Activated CD4-positive, alpha-beta T cell treated with anti-CD3 and anti-CD28 coated beads, Interleukin-2, amount 50 U/mL, for 1 hour (primary cell): ENCODE measurements around the gene HTATSF1.

Experiments used
- DNase-seq: peaks from one replicate; pipeline ENCODE4 v3.0.0-alpha.2; 2020

The HTATSF1 gene

DNA sequence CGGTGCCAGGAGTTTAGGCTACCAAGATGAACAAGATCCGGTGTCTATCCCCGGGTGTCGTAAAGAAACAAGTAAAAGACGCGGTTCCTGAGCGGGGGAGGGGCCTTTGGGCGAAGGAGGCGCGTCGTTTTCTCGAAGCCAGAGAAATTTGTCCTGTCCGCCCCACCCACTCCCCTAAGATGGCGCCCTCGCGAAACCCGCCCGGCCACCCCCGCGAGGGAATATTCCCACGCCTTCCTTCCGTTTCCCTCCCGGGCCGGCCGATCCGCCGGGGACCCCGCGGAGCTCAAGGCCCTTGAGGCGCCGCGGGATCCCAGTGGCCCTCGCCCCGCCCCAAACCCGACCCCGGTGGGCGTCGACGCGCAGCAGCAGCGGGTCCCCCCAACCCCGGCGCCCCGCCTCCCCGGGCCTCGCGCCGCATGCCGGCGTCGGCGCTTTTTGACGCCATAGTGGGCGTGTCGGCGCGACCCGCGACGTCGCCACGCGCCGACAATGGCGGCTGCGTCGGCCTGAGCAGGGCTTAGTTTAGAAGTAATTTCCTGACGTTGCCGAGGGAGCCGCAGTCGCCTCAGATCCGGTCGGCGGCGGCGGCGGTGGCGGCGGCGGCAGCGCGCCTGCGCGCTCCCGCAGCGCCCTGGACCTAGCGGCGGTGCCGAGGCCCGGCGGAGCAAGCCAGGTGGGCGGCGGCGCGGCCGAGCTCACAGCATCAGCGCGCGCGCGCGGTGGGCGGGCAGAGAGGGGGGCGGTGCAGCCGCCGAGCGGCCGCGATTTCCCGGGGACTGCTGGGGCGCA lies 432 bp upstream of the HTATSF1 start:
- DNase-seq, result peak; percentile 82

DNA sequence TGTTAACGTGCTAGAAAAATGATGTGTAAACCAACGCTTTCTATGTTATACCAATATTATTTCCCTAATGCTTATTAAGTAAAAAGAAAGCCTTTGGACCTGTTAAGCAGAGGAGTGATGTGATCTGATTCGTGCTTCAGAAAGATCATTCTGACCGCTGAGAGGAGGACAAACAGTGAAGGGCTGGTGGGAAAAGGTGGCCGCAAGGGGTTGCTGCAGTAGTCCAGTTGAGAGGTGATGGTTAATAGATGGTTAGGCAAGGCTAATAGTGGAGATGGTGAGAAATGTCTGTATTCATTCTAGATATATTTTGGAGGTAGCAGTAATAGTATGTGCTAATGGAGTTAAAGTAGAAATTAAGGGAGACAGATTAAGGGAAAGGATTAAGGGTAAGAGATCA lies 21.7 kb downstream of the HTATSF1 start:
- DNase-seq, result no peak

GRCh38 chrX:136523770-136524169 lies 26.4 kb downstream of the HTATSF1 start:
- DNase-seq, result no peak

- no peak for DNase-seq
These were observed 28.6 kb downstream of the HTATSF1 start for GRCh38 chrX:136525738-136526606.

DNA sequence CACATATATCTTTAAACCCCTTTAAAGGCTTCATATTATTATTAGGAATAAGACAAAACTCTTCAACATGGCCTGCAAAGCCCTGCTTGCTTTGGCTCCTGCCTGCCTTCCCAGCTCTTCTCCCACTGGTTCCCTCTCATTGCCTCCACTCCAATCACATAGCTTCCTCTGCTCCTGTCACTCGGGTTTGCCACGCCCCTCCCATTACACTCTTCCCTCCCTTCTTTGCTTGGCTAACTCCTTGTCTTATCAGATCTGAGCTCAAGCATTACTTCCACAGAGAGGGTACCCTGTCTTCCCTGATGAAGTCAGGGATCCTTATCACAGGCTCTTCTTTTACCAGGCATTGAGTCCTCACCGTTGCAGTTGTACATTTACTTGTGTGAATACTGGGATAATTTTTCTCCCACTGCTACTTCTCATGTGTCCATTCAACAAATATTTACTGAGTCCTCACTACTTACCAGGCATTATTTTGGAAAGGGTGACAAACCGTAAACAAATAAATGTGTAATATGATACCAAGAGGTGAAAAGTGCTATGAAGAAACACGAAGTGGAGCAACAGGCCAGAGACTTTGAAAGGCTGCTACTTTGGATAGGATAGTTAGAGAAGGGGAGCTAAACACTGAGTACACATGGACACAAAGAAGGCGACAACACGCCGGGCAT lies 31.4 kb downstream of the HTATSF1 start:
- no peak for DNase-seq

DNA sequence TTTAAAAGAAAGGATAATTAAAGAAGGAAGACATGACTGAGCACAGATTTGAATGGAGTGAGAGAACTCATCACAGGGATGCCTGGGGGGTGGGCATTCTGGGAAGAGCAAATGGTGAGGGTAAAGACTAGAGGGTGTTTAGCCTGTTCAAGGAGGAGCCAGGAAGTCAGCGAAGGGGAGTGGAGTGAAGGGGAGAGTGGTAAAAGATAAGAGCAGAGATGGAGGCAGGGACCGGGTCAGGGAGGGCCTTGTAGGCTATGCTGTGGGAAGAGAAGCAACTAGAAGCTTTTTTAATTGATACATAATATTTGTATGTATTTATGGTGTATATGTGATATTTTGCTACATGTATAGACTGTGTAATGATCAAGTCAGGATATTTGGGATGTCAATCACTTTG lies 32.4 kb downstream of the HTATSF1 start:
- DNase-seq, result no peak

GRCh38 chrX:136531951-136532350 lies 34.6 kb downstream of the HTATSF1 start, which contains the start of gene VGLL1:
VGLL1 (plus strand) TSS chrX:136532215; CDS start chrX:136536021, 3,806 bp downstream.
- DNase-seq, result no peak

- DNase-seq, result no peak
These were observed 36.7 kb downstream of the HTATSF1 start for GRCh38 chrX:136534131-136534530.

DNA sequence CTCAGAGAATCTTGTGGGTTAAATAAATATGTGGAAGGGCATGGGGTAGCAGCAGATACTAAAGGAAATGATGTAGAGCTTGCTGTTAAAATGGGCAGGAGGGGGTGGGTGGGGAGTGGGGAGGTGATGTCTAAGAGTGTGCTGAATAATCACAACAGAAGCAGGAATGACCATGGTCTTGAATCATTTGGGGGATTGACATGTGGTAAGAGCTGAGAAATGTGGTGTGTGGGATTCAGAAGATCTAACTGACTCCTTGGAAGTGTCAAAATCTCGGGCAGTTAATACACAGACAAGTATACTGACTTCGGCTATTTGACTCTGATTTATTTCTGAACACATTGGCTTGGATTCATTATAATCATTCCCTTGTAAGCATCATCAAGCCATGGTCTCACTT lies 41.4 kb downstream of the HTATSF1 start:
- no peak for DNase-seq

DNA sequence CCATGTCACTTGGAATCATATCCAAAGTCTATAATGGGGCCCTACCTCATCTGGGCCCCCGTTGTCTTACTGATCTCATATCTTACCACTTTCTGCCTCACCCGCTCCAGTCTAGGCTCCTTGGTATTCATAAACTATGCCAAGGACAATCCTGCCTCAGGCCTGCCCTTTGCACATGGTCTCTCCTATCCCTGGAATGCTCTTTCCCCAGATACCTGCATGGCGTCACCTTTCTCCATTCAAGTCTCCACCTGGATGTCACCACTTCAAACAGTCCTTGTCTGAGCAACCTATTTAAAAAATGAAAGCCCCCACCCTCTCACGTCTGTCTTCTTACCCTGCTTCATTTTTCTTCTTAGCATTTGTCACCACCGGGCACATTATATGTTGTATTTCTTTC lies 42.8 kb downstream of the HTATSF1 start:
- DNase-seq, result no peak

DNA sequence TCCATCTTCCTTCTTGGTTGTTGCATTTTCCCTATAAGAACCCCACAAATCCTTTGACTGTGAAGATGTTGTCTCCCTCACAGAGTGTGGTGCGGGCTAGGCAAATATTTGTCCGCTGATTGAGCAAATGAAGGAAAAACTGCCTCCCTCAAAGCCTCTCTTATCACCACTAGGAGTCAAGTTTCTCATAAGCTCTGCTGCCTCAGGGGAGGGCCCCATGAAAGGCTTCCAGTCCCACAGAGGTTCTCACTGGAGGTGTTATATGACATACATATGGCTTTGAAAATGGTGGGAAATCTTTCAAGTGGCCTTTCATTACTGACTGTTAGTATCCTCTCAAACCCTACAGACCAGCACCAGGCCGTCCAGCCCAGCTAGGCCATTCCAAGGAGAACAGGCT lies 43.9 kb downstream of the HTATSF1 start:
- DNase-seq, result no peak

DNA sequence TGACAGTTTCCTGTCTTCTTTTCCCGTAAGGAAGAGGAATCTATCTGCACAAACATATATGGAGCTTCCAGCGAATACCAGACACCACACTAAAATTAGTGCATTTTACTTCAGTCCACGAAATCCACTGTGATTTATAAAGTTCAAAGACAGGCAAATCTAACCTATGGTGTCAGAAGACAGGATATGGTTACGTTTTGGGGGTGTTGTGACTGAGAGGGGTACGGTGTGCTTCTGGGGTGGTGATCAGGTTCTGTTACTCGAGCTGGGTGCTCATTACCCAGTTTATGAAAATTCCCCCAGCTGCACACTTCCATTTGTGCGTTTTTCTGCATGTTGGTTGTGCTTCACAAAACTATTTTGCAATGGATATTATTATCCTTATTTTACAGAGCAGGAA lies 44.9 kb downstream of the HTATSF1 start:
- no peak for DNase-seq

DNA sequence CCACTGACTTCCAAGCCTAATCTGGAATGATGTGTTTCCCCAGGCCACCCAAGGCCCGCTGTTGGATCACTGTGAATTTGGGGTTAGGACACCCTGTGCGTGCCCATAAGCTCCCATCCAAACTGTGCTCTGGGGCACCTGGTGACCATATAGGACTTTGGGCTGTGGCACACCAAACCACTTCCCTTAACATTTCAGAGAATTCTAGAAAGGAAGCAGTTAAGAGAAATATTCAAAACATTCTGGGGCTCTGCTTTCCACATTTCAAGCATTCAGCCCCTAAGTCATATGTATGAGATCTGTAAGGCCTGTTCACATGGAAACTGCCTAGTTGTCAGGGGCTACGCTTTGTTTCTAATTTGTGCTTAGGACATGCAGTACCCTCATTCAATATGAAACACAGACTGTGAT lies 49.0 kb downstream of the HTATSF1 start:
- DNase-seq, result no peak

DNA sequence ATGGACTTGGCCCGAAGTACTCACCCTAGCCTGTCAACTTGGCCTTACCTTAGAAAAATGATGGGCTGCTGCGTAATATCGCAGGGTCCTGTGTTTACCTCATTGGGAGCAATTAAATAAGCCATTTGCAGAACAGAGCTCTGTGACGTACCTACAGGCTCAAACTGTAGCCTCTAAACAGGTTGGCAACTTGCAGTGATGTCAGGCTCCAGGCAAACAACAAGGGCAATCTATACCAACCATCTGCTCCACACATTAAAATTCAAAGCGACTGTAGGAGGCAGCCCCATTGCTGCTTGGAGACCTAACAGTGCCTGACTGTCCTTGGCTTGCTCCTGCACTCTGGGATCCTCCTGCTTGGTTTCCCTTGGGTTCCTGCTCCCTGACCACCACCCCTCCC lies 51.8 kb downstream of the HTATSF1 start:
- DNase-seq, result no peak

DNA sequence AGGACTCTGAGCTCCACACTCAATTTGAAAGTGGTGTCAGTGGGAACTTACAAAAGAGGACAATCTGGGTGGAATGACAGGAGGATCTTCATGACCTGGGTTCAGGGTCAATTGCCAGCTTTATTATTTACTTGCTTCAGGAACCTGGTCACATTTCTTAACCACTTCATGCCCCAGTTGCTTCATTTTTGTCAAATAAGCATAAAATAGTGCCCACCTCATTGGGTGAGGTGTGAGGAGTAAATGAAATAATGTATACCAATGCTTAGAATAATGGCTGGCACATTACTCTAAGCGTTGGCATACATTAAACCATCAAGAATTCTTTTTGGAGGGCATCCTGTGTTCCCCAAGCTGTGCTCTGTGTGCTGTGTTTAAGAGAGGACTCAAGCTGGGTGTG lies 54.0 kb downstream of the HTATSF1 start:
- DNase-seq, result no peak

GRCh38 chrX:136555694-136556093 lies 58.3 kb downstream of the HTATSF1 start:
- no peak for DNase-seq
